ENCODE measurements around the gene GTF3A. TPM values are rescaled to one million over a fixed set of nuclear protein-coding genes. Genes with fewer than 3 reads are reported as not detected.

The GTF3A gene
- total and polyA plus RNA-seq, 9 of the 15 experiments (the other 6 are each of a cell fraction or from before 2014, with no cell fraction given): 47.5 to 303 (median 174) TPM

GRCh38 chr13:27403727-27404385, 20.6 kb upstream of the GTF3A start:
- Histone ChIP-seq H3K4me3 (no peak overlapping the region), H3K27me3 (ENCODE audit: control insufficient read depth in 2 of 2, insufficient read depth in 2 of 2, low read length in 2 of 2) (peaks cover 7 to 41% of the 10 kb centered on the region in 2 experiments; a peak in 4 of 5 replicates), H3K9me3 (replicated peaks; ENCODE audit: control insufficient read depth, insufficient read depth, low read depth, low read length) (no peaks in the 10 kb centered on the region), H3K79me2 (ENCODE audit: control insufficient read depth, insufficient read depth, low read length) (no peaks in the 10 kb centered on the region), H3K9me1 (ENCODE audit: control insufficient read depth, insufficient read depth, low read length) (no peaks in the 10 kb centered on the region), H3K4me2 (ENCODE audit: insufficient read depth, low read length) (no peak overlapping the region), H3K4me1 (replicated peaks in 1 of 2; ENCODE audit: control insufficient read depth in 2 of 2, insufficient read depth in 2 of 2, low read length in 2 of 2) (no peaks in the 10 kb centered on the region), H3K9ac (ENCODE audit: insufficient read depth in 1 of 2, low read depth in 2 of 2, low read length in 2 of 2) (no peak overlapping the region), H4K20me1 (replicated peaks; ENCODE audit: control insufficient read depth, insufficient read depth, low read length) (no peaks in the 10 kb centered on the region), H2AFZ (ENCODE audit: low read depth, low read length) (0 out of 2 replicates have a peak overlapping the region, but pooled peaks have one; percentile 4), H3K36me3 (ENCODE audit: control insufficient read depth, insufficient read depth, low read length) (no peaks in the 10 kb centered on the region), H3K27ac (ENCODE audit: extremely low read depth, low read depth, low read length) (no peak overlapping the region)
- in situ Hi-C loops (cut with MboI) (no loop called here), intact Hi-C loops (cut with micrococcal nuclease) (no loop called here)
- WGBS (ENCODE audit: insufficient coverage, low coverage, missing lambda C conversion rate): 12% methylated on average over 10 of the region's 10 CpGs
- ChIA-PET POLR2A (no interaction called here), CTCF (ENCODE audit: low intra/inter-chr PET ratio) (no interaction called here)
- DNase-seq (ENCODE audit: extremely low read depth in 1 of 4, low spot score in 3 of 4) (no peak), FAIRE-seq (no peak), ATAC-seq (no peak)
- no TSS peak for BruUV-seq (replicated peaks)
- TF ChIP-seq POLR2AphosphoS5 (IDR thresholded peaks at IDR 0.05; ENCODE audit: control insufficient read depth, insufficient read depth, low read depth, low read length) (no peak), GTF2E2 (tag; IDR thresholded peaks at IDR 0.05) (no peak), CC2D1A (IDR thresholded peaks at IDR 0.05) (no peak), ZNF785 (CRISPR knock-in tag; IDR thresholded peaks at IDR 0.05) (no peak), NR2C2 (CRISPR knock-in tag; IDR thresholded peaks at IDR 0.05) (no peak), NR2C2 (tag; IDR thresholded peaks at IDR 0.05) (no peak), ZNF76 (CRISPR knock-in tag; IDR thresholded peaks at IDR 0.05; ENCODE audit: borderline replicate concordance) (no peak), ELK1 (CRISPR knock-in tag; IDR thresholded peaks at IDR 0.05) (no peak), CREB3 (tag; conservative IDR thresholded peaks at IDR 0.05; ENCODE audit: low read depth) (no peak), HLTF (IDR thresholded peaks at IDR 0.05) (no peak), ZNF212 (CRISPR knock-in tag; IDR thresholded peaks at IDR 0.05) (no peak), BACH1 (tag; IDR thresholded peaks at IDR 0.05) (no peak), STAT5A (IDR thresholded peaks at IDR 0.05; ENCODE audit: borderline replicate concordance, low read length) (no peak)

Data from K562 (cell line).